CD8-positive, alpha-beta memory T cell (primary cell): ENCODE data around the gene UTP11. TPM values are rescaled to one million over a fixed set of nuclear protein-coding genes. Genes with fewer than 3 reads are reported as not detected.

ENCODE experiments used
- CTCF ChIA-PET: fragments of 350-600 bp; sonication (Branson Sonifier 250); formaldehyde crosslinking; loops from one replicate; lab custom pipeline; 2021; ENCODE audit warnings: antibody characterized with exemption; lab: Charles Lee
- POLR2A ChIA-PET: fragments of 350-600 bp; sonication (Branson Sonifier 250); formaldehyde crosslinking; loops from one replicate; lab custom pipeline; 2021; ENCODE audit warnings: antibody characterized with exemption; lab: Charles Lee
- DNase-seq, 5 donors: peaks; one replicate each; pipeline versions ENCODE4 v3.0.0 to v3.0.0-alpha.2; 2020 to 2022; ENCODE audit warnings: mixed read lengths in 1 of 5
- H3K27ac ChIP-seq: one replicate; pipeline ENCODE4 v1.7.0; 2013; ENCODE audit warnings: low read depth, mild to moderate bottlenecking, low read length, moderate library complexity
- H3K27me3 ChIP-seq: 2 replicates; pipeline ENCODE4 v1.7.0; 2013; ENCODE audit warnings: low read length, mild to moderate bottlenecking; ENCODE audit not compliant: insufficient read depth, poor library complexity, severe bottlenecking
- H3K36me3 ChIP-seq: 2 replicates; pipeline ENCODE4 v1.7.0; 2013; ENCODE audit warnings: mild to moderate bottlenecking, low read length, moderate library complexity; ENCODE audit not compliant: insufficient read depth
- H3K4me1 ChIP-seq: 2 replicates; pipeline ENCODE4 v1.7.0; 2013; ENCODE audit warnings: mild to moderate bottlenecking, low read length, moderate library complexity; ENCODE audit not compliant: insufficient read depth
- H3K4me3 ChIP-seq: 2 replicates; pipeline ENCODE4 v1.7.0; 2013; ENCODE audit warnings: mild to moderate bottlenecking, low read length
- H3K9me3 ChIP-seq: 2 replicates; pipeline ENCODE4 v1.7.0; 2013; ENCODE audit warnings: mild to moderate bottlenecking, low read length
- H3K27ac Mint-ChIP-seq, 8 donors: one replicate each; pipeline ENCODE4 v1.8.0; 2020 to 2021; ENCODE audit warnings: mixed read lengths in 8 of 8, mild to moderate bottlenecking in 6 of 8, inconsistent platforms in 3 of 8, moderate library complexity in 3 of 8
- H3K27me3 Mint-ChIP-seq, 2 donors: one replicate each; pipeline ENCODE4 v1.8.0; 2020 to 2021; ENCODE audit warnings: mixed read lengths in 2 of 2, mild to moderate bottlenecking in 1 of 2, moderate library complexity in 1 of 2
- H3K36me3 Mint-ChIP-seq, 3 donors: one replicate each; pipeline ENCODE4 v1.8.0; 2020 to 2021; ENCODE audit warnings: mixed read lengths in 3 of 3, inconsistent platforms in 1 of 3, mild to moderate bottlenecking in 1 of 3
- H3K4me1 Mint-ChIP-seq, 3 donors: one replicate each; pipeline ENCODE4 v1.8.0; 2020 to 2021; ENCODE audit warnings: mixed read lengths in 3 of 3, inconsistent platforms in 1 of 3, mild to moderate bottlenecking in 1 of 3
- H3K4me3 Mint-ChIP-seq, 7 donors: one replicate each; pipeline ENCODE4 v1.8.0; 2020 to 2021; ENCODE audit warnings: mixed read lengths in 7 of 7, mild to moderate bottlenecking in 6 of 7, moderate library complexity in 4 of 7, inconsistent platforms in 2 of 7
- H3K9me3 Mint-ChIP-seq, 5 donors: one replicate each; pipeline ENCODE4 v1.8.0; 2020 to 2022; ENCODE audit warnings: mixed read lengths in 5 of 5, mild to moderate bottlenecking in 3 of 5, moderate library complexity in 2 of 5, inconsistent platforms in 1 of 5
- polyA plus RNA-seq: library from polyadenylated mRNA; unstranded; fragments of 300-500 nt; fragmentation: Illumina TruSeq; gene quantifications from one replicate; pipeline ENCODE4 v1.2.3, GENCODE V29; 2021
- total RNA-seq, 2 experiments: library from RNA; stranded (reverse); gene quantifications; one replicate each; pipeline ENCODE4 v1.2.3, GENCODE V29; 2021

The UTP11 gene
- total and polyA plus RNA-seq, 3 experiments from 2014 or later, result 22.4 to 73.6 (median 73.5) TPM

- Histone ChIP-seq H3K9me3 (no peaks in the 10 kb centered on the region), H3K4me3 (peak overlapping the region; percentile 26), H3K27ac (no peak overlapping the region), H3K27me3 (peaks cover 30% of the 10 kb centered on the region), H3K36me3 (no peaks in the 10 kb centered on the region), H3K4me1 (peaks cover 11% of the 10 kb centered on the region)
- ChIA-PET CTCF (no interaction called here), POLR2A (interaction anchor here (0.9 kb wide), 1 partner anchor 17 kb away, joined by 3 read pairs; no protein-coding TSS in a partner anchor)
- Mint-ChIP-seq H3K27me3 (peaks cover 25 to 29% of the 10 kb centered on the region in 2 donors), H3K27ac (no peak overlapping the region), H3K9me3 (no peaks in the 10 kb centered on the region), H3K4me3 (peak overlapping the region; percentile 66 to 86 (median 77)), H3K36me3 (no peaks in the 10 kb centered on the region), H3K4me1 (peaks cover 11 to 22% (median 11%) of the 10 kb centered on the region in 3 donors)
- DNase-seq, result peak; percentile 61 to 81 (median 75)
Observed at GRCh38 chr1:38046884-38047602, 34.5 kb downstream of the UTP11 start.

- ChIA-PET POLR2A (no interaction called here), CTCF (interaction anchor here (0.8 to 1.2 kb wide), 3 partner anchors 9 to 21 kb away, joined by 3 read pairs; no protein-coding TSS in a partner anchor)
- H3K36me3 Mint-ChIP-seq, result no peaks in the 10 kb centered on the region
- H3K4me1 Mint-ChIP-seq, result peaks cover 13 to 28% (median 17%) of the 10 kb centered on the region in 3 donors
- H3K27me3 ChIP-seq, result peaks cover 25% of the 10 kb centered on the region
- no peak overlapping the region for H3K27ac Mint-ChIP-seq
- H3K4me1 ChIP-seq, result peaks cover 11% of the 10 kb centered on the region
- peaks cover 19 to 24% of the 10 kb centered on the region in 2 donors for H3K27me3 Mint-ChIP-seq
- no peaks in the 10 kb centered on the region for H3K36me3 ChIP-seq
- no peak overlapping the region for H3K27ac ChIP-seq
- no peak for DNase-seq
- H3K4me3 Mint-ChIP-seq, result peak overlapping the region; percentile 66 to 86 (median 77)
- no peak overlapping the region for H3K4me3 ChIP-seq
- H3K9me3 Mint-ChIP-seq, result no peaks in the 10 kb centered on the region
- no peaks in the 10 kb centered on the region for H3K9me3 ChIP-seq
Observed at GRCh38 chr1:38047603-38048141, 35.1 kb downstream of the UTP11 start.

- DNase-seq, result no peak
- ChIA-PET CTCF (no interaction called here), POLR2A (no interaction called here)
- Mint-ChIP-seq H3K27ac (peak overlapping the region in 2 of 8 donors; percentile 37 to 60), H3K9me3 (no peaks in the 10 kb centered on the region), H3K36me3 (no peaks in the 10 kb centered on the region), H3K27me3 (peaks cover 0 to 12% of the 10 kb centered on the region in 2 donors), H3K4me3 (peak overlapping the region in 1 of 7 donors; percentile 34), H3K4me1 (peaks cover 11 to 21% (median 14%) of the 10 kb centered on the region in 3 donors)
- no peaks in the 10 kb centered on the region for H3K9me3 ChIP-seq
- H3K4me3 ChIP-seq, result no peak overlapping the region
- H3K27ac ChIP-seq, result no peak overlapping the region
- peaks cover 2% of the 10 kb centered on the region for H3K27me3 ChIP-seq
- H3K36me3 ChIP-seq, result no peaks in the 10 kb centered on the region
- H3K4me1 ChIP-seq, result no peaks in the 10 kb centered on the region
Observed at GRCh38 chr1:38050397-38051078, 38.0 kb downstream of the UTP11 start.

- Mint-ChIP-seq H3K9me3 (no peaks in the 10 kb centered on the region), H3K4me3 (no peak overlapping the region), H3K4me1 (peaks cover 10 to 20% (median 14%) of the 10 kb centered on the region in 3 donors), H3K27me3 (peaks cover 0 to 13% of the 10 kb centered on the region in 2 donors), H3K36me3 (no peaks in the 10 kb centered on the region), H3K27ac (peak overlapping the region in 1 of 8 donors; percentile 38)
- Histone ChIP-seq H3K9me3 (no peaks in the 10 kb centered on the region), H3K27ac (no peak overlapping the region), H3K27me3 (no peaks in the 10 kb centered on the region), H3K36me3 (no peaks in the 10 kb centered on the region), H3K4me1 (no peaks in the 10 kb centered on the region), H3K4me3 (no peak overlapping the region)
- ChIA-PET POLR2A (no interaction called here), CTCF (no interaction called here)
- no peak for DNase-seq
Observed at GRCh38 chr1:38051079-38051543, 38.6 kb downstream of the UTP11 start.

GRCh38 chr1:38052750-38053415, 40.3 kb downstream of the UTP11 start:
- H3K4me1 Mint-ChIP-seq, result peaks cover 10 to 17% (median 14%) of the 10 kb centered on the region in 3 donors
- H3K27ac ChIP-seq, result no peak overlapping the region
- no peaks in the 10 kb centered on the region for H3K36me3 Mint-ChIP-seq
- POLR2A ChIA-PET, result no interaction called here
- CTCF ChIA-PET, result no interaction called here
- H3K4me3 Mint-ChIP-seq, result peak overlapping the region in 2 of 7 donors; percentile 15 to 20
- H3K27me3 ChIP-seq, result no peaks in the 10 kb centered on the region
- peaks cover 0 to 13% of the 10 kb centered on the region in 2 donors for H3K27me3 Mint-ChIP-seq
- no peaks in the 10 kb centered on the region for H3K4me1 ChIP-seq
- H3K36me3 ChIP-seq, result no peaks in the 10 kb centered on the region
- peak overlapping the region in 4 of 8 donors; percentile 23 to 76 (median 40) for H3K27ac Mint-ChIP-seq
- H3K9me3 Mint-ChIP-seq, result no peaks in the 10 kb centered on the region
- no peak overlapping the region for H3K4me3 ChIP-seq
- H3K9me3 ChIP-seq, result no peaks in the 10 kb centered on the region
- DNase-seq, result peak in 4 of 5 donors; percentile 14 to 65 (median 17)

GRCh38 chr1:38053416-38054091, 41.0 kb downstream of the UTP11 start:
- no peak for DNase-seq
- Histone ChIP-seq H3K27ac (no peak overlapping the region), H3K27me3 (no peaks in the 10 kb centered on the region), H3K4me1 (no peaks in the 10 kb centered on the region), H3K4me3 (no peak overlapping the region), H3K36me3 (no peaks in the 10 kb centered on the region), H3K9me3 (no peaks in the 10 kb centered on the region)
- H3K36me3 Mint-ChIP-seq, result no peaks in the 10 kb centered on the region
- CTCF ChIA-PET, result no interaction called here
- no peak overlapping the region for H3K4me3 Mint-ChIP-seq
- H3K4me1 Mint-ChIP-seq, result peaks cover 8 to 17% (median 14%) of the 10 kb centered on the region in 3 donors
- no peaks in the 10 kb centered on the region for H3K9me3 Mint-ChIP-seq
- no peak overlapping the region for H3K27ac Mint-ChIP-seq
- POLR2A ChIA-PET, result no interaction called here
- peaks cover 4 to 8% of the 10 kb centered on the region in 2 donors for H3K27me3 Mint-ChIP-seq

- no peak overlapping the region for H3K27ac ChIP-seq
- ChIA-PET POLR2A (no interaction called here), CTCF (no interaction called here)
- peaks cover 8 to 17% (median 14%) of the 10 kb centered on the region in 3 donors for H3K4me1 Mint-ChIP-seq
- H3K9me3 Mint-ChIP-seq, result no peaks in the 10 kb centered on the region
- H3K27ac Mint-ChIP-seq, result peak overlapping the region in 1 of 8 donors; percentile 30
- no peaks in the 10 kb centered on the region for H3K36me3 Mint-ChIP-seq
- no peaks in the 10 kb centered on the region for H3K4me1 ChIP-seq
- peak overlapping the region in 1 of 7 donors; percentile 24 for H3K4me3 Mint-ChIP-seq
- H3K36me3 ChIP-seq, result no peaks in the 10 kb centered on the region
- DNase-seq, result no peak
- H3K27me3 Mint-ChIP-seq, result peaks cover 4 to 8% of the 10 kb centered on the region in 2 donors
- H3K4me3 ChIP-seq, result no peak overlapping the region
- H3K9me3 ChIP-seq, result no peaks in the 10 kb centered on the region
- H3K27me3 ChIP-seq, result no peaks in the 10 kb centered on the region
Observed at GRCh38 chr1:38055398-38055797, 42.9 kb downstream of the UTP11 start.
